ENCODE data around the gene ARRDC1.
"Not testable (repeated sequence)": the region's sequence is repeated elsewhere in the genome, so short reads cannot be mapped to it uniquely, and the experiment has no call there.

The ARRDC1 gene

GRCh38 chr9:137586854-137587253 is 18.6 kb upstream of the ARRDC1 start:
- DNase-seq = no peak

GRCh38 chr9:137588311-137588710 is 17.2 kb upstream of the ARRDC1 start:
- DNase-seq = no peak

DNA sequence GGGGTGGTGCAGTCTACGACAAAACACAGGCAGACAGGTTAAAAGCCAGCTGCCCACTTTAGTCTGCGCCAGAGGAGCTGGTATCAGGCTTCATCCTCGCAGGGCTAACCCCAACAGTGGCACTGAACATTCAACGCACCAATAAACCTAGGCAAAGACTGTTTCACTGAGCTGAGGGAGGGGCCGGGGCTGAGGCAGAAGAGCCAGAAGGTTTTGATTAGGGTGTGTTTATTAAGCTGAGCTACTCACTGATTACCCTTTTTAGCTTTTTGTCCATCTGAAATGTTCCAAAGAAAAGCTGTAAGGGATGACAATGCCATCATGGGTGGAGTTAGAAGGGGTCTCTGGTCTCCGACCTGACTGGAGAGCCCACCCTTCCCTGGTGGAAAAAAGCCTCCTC is 16.6 kb upstream of the ARRDC1 start:
- no peak for DNase-seq

DNA sequence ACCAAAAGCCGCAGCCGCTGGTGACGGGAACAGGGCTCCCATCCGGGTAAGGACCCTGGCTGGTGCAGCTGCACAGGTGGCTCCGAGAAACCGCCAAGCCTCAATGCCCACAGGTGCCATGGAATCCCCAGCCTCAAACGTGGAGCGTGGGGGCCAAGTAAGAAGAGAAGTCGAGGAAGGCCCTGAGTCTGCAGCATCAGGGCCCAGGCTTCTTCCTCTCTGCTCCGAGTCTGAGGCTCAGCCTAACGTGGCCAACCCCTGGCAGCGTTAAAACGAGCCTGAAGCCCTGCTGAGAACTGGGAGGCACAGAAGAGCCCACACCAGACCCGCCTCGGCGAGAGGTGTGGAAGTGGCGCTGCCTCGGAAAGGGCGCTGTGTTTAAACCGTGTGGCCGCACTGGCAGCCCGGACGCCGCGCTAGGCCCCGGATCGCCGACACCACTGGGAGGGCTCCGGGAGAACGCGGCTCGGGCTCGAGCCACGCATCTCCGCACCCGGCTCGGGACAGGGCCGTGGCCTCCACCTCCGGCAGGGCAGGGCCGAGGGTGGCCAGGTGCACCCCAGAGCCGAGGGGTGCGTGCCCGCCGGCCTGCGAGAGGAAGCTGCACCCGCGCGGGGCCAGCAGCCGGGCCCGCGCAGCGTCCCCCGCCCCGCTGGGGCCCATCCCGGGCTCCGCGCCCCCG is 15.9 kb upstream of the ARRDC1 start:
- DNase-seq = no peak

DNA sequence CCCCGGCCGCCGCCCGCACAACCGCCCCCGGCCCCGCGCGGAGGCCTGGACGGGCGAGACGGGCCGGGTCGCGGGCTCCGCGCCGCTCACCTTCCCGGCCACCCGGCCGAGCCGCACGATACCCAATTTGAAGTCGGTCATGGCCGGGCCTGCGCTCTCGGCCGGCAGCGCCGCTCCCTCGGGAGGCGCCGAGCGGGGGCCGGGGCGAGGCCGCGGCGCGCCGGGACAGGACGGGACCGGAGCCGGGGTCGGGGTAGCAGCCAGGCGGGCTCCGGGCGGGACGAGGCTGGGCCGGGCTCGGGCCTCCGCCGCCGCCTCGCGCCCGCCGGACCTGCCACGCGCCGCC is 15.4 kb upstream of the ARRDC1 start:
- no peak for DNase-seq

GRCh38 chr9:137590469-137591383 is 14.8 kb upstream of the ARRDC1 start, which contains the start of gene ZMYND19:
TSS of gene ZMYND19 (minus strand) at chr9:137590512. CDS start at chr9:137590263, 249 bp downstream.
- DNase-seq = peak; percentile 89

DNA sequence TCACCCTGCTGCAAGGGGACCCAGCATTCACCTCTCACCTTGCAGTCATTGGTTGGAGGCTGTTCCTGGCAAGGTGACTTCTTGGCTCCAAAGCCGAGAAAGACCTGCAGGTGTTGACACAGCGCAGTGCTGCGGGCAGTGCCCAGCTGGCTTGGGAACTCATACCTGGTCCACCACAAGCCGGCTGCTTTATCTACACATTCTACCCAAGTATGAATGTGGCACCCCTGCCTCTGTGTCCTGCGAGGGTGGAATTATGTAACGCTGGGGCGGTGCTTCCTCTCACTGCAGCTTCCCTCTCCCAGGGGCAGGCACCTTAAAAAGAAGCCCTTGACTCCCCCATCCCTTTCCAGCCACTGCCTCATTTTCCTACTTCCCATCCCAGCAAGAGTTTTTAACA is 12.7 kb upstream of the ARRDC1 start:
- no peak for DNase-seq

GRCh38 chr9:137593176-137593575 is 12.3 kb upstream of the ARRDC1 start:
- no peak for DNase-seq

- DNase-seq = not testable (repeated sequence)
These were observed 8.9 kb upstream of the ARRDC1 start for GRCh38 chr9:137596577-137596976.

- no peak for DNase-seq
These were observed 6.5 kb upstream of the ARRDC1 start for GRCh38 chr9:137598943-137599342.

GRCh38 chr9:137602661-137603060 is 2.8 kb upstream of the ARRDC1 start:
- no peak for DNase-seq

- no peak for DNase-seq
These were observed 1.6 kb upstream of the ARRDC1 start for GRCh38 chr9:137603879-137604278.

GRCh38 chr9:137604345-137605086 is 970 bp upstream of the ARRDC1 start:
- no peak for DNase-seq

- DNase-seq = no peak
These were observed 627 bp downstream of the ARRDC1 start for GRCh38 chr9:137606005-137606621.

DNA sequence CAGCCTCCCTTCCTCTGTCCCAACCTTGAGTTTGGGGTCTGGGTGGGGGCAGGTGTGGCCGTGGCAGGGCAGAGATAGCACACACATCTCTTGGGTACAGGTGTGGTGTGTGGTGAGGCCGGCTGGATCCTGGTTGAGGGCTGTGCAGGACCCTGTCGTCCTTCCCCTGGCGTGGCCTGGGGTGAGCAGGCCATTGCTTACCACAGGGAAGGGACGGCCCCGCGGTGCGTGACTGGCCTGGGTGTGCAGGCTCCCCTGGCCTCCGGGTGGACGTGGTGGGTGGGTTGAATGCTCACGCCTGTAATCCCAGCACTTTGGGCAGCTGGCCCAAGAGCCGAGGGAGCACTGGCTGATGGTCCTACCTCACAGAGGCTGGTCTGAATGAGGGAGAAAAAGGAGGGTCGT is 1.2 kb downstream of the ARRDC1 start:
- DNase-seq = no peak

GRCh38 chr9:137607141-137607857 is 1.8 kb downstream of the ARRDC1 start:
- no peak for DNase-seq

- DNase-seq = no peak
These were observed 5.5 kb downstream of the ARRDC1 start for GRCh38 chr9:137610944-137611343.

- DNase-seq = no peak
These were observed 6.4 kb downstream of the ARRDC1 start for GRCh38 chr9:137611623-137612609.

- DNase-seq = no peak
These were observed 7.3 kb downstream of the ARRDC1 start for GRCh38 chr9:137612741-137613142.

DNA sequence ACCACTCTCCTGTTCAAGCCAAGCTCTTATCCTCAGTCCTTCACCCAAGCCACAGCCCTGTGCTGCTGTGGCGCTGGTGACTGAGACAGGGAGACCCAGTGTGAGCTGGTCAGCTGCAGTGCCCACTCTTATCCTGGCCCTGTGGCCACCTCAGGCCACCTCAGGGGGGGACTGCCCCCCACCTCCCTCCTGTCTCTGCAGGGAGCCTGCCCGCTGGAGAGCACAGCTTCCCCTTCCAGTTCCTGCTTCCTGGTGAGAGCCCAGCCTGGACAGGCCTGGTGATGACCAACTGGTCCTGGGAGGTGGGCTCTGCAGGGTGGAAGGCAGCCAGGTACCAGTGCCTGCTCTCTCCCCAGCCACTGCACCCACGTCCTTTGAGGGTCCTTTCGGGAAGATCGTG is 7.8 kb downstream of the ARRDC1 start:
- no peak for DNase-seq

All from activated gamma-delta T cell (primary cell).